LNCAP (cell line): Measurements from ENCODE around the gene IRF5.

ENCODE experiments used
- TF ChIP-seq, protein P1 (sequence below): fragments of 450-650 bp; IDR thresholded peaks from 2 replicates; pipeline ENCODE4 v1.5.1; 2017; ENCODE audit warnings: mild to moderate bottlenecking

IRF5 gene

DNA sequence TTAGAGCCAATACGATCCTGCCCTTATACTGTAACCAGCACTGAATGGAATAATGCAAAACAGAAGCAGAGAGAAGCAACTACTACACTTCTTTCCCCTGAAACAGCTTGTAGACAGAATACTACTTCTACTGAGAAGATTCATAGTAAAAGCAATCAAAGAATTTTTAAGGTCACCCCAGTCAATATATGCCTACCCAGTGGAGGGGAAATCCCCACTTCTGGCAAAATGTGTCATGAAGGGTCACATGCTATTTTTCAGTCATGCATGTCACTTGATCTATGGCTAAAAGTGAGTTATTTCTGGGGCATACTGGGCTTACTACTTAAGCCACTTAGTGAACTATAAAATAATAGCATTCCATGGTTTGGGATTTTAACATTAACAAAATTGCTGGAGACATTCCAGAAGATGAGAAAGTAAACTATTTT, 25.6 kb downstream of the IRF5 start:
- TF ChIP-seq, protein P1, sequence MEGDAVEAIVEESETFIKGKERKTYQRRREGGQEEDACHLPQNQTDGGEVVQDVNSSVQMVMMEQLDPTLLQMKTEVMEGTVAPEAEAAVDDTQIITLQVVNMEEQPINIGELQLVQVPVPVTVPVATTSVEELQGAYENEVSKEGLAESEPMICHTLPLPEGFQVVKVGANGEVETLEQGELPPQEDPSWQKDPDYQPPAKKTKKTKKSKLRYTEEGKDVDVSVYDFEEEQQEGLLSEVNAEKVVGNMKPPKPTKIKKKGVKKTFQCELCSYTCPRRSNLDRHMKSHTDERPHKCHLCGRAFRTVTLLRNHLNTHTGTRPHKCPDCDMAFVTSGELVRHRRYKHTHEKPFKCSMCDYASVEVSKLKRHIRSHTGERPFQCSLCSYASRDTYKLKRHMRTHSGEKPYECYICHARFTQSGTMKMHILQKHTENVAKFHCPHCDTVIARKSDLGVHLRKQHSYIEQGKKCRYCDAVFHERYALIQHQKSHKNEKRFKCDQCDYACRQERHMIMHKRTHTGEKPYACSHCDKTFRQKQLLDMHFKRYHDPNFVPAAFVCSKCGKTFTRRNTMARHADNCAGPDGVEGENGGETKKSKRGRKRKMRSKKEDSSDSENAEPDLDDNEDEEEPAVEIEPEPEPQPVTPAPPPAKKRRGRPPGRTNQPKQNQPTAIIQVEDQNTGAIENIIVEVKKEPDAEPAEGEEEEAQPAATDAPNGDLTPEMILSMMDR, result no peak

DNA sequence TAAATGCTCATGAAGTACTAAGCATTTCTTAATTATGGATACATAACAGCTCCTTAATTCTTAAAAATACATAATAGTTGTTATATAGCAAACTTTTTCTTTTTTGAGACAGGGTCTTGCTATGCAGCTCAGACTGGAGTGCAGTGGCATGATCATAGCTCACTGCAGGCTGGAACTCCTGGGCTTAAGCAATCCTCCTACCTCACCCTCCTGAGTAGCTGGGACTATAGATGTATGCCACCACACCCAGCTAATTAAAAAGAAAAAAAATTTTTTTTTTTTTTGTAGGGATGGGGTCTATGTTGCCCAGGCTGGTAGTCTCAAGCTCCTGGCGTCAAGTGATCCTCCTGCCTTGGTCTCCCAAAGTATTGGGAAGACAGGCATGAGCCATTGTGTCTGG, 30.9 kb downstream of the IRF5 start:
- TF ChIP-seq, protein P1, result no peak

DNA sequence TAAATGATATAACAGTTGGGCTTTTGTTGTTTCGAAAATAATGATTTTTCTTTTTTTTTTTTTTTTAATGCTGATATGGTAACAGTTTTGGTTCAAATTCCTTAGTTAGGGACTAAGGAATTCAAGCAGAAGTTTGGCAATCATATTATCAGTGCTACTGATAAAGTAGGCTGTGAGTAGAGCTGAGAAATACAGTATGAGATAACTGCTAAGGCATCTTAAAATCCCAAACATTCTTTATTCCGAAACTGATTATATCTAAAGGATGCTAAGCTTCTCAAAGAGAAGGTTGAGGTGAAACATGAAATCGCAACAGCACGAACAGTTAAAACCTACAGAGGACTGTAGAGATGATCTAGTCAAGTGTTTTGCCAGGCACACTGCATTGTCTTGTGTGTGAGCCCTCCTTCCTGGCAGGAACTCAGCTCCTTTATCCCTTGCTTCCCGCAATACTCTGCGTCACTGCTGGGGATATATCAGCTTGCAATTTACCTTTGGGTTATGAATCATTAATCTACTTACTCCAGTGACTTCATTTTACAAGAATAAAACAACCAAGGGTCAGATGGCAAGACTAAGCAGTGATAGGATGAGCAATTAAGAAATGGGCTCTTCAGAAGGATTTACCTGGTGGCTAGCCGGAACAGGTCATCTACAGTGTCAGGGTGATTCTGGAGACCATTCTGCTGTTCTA, 36.7 kb downstream of the IRF5 start:
- TF ChIP-seq, protein P1, result no peak

DNA sequence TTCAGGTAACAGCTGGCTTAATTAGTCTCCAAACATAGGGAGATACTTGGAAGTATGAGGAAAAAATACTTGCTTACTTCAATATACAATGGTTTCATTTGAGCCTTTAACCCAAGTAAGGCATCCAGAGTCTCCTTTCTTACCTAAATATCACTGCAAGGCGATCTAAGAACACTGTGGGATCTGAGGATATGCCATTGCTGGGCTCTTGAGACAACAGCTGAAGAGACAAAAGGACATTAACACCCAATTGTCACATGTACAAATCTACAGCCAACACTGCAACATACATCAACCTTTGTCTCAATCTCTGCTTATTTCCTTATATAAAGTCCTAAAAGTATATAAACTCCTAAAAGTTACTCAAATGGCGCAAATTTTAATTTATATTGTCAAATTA, 44.4 kb downstream of the IRF5 start:
- TF ChIP-seq, protein P1, result no peak

DNA sequence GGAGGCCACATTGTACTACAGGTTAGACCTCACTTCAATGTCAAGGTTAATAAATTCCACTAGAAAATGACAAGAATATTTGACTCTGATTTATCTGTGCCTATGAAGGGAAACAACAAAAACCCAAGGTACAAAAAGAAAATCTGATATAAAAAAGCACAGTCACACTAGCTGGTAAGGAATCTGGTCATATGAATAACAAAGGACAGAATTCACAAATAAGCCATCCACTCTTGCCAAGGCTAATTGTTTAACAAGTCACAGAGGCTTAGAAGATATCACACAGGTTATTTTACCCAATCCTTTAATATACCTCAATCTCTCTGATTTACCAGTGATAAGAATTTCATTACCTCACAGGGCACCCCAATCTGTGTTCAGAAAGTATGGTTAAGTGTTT, 47.9 kb downstream of the IRF5 start:
- TF ChIP-seq, protein P1, result no peak

DNA sequence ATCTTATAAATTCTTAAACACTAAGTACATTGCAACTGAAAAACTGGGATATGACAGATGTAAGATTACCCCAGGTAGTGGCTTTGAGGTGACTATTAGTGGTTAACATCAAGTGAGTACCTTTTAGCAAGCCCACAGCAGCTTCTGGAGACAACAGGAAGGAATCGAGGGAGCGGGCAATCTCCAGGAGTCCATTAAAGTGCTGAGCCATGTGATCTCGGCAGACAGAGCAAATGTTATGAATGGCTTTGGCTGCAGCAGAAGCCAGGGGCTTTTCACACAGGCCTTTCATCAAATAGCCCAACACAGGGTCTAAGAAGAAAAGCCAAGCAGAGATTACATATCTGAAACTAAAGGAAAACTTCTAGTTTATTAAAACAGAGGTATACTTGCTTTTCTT, 48.9 kb downstream of the IRF5 start:
- TF ChIP-seq, protein P1, result no peak

DNA sequence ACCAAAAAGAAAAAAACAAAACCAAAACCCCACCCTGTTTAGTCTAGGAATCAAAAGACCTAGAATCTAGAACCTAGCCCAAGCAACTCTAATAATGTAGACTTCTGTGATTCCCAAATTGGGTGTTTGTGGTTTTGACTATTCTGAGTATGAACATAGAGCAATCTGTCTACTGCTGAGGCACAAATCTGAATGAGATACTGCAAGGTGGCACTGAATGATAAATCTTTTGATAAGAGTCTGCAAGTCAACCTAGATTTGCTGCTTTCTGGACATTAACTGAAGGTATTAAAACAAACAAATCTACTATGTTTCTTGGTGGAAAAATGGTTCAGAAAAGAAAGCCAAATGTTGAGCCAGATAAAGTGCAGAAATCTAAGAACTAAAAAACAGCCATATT, 50.6 kb downstream of the IRF5 start:
- TF ChIP-seq, protein P1, result no peak

DNA sequence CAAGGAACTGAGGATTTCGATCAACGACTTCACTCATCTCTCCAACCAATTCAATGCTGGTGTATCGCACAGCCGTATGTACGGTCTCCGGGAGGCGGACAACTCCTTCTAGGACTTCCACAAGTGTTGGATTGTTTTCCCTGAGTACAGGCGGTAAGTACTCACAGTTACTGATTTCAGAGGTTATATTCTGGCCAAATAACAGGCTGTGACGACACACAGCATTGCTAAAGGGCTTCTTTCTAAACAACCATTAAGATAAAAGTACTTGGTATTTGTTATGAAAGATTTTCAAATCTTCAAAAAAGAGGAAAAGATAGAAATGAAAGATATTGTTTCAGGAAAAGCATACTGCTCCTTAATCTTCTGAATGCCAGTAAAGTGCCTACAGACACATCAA, 52.2 kb downstream of the IRF5 start:
- TF ChIP-seq, protein P1, result no peak
